Keratinocyte (primary cell): ENCODE measurements around the gene PSMB11. TPM values are rescaled to one million over a fixed set of nuclear protein-coding genes. Genes with fewer than 3 reads are reported as not detected.

Experiments used
- DNase-seq: peaks from one replicate; pipeline ENCODE4 v3.0.0-alpha.2; 2011; ENCODE audit warnings: low read depth, missing footprints, low spot score
- FAIRE-seq: peaks from 2 replicates; lab custom pipeline; 2011; peaks lifted over from hg19 to GRCh38; lab: Jason Lieb, UNC
- H2AFZ ChIP-seq: 2 replicates; pipeline ENCODE4 v1.6.0; 2012; ENCODE audit warnings: low read length, control low read depth, inconsistent platforms; ENCODE audit not compliant: control insufficient read depth
- H3K27ac ChIP-seq: 2 replicates; pipeline ENCODE4 v1.5.1; 2011; ENCODE audit warnings: low read length; ENCODE audit not compliant: control insufficient read depth, insufficient read depth
- H3K27me3 ChIP-seq: 3 replicates; pipeline ENCODE4 v1.6.0; 2011; ENCODE audit warnings: low read length; ENCODE audit not compliant: control insufficient read depth, insufficient read depth; ENCODE audit errors: extremely low read depth
- H3K36me3 ChIP-seq, 2 experiments: 2 replicates in 1 of 2; 3 replicates in 1 of 2; pipeline ENCODE4 v1.5.1; 2011; ENCODE audit warnings: low read length in 2 of 2, mild to moderate bottlenecking in 1 of 2; ENCODE audit not compliant: control insufficient read depth in 2 of 2, insufficient read depth in 2 of 2; ENCODE audit errors: extremely low read depth in 1 of 2
- H3K4me1 ChIP-seq: 3 replicates; pipeline ENCODE4 v1.5.1; 2011; ENCODE audit warnings: low read length; ENCODE audit not compliant: control insufficient read depth, insufficient read depth; ENCODE audit errors: extremely low read depth
- H3K4me2 ChIP-seq: 3 replicates; pipeline ENCODE4 v1.6.0; 2011; ENCODE audit warnings: low read depth, low read length; ENCODE audit not compliant: control insufficient read depth, insufficient read depth; ENCODE audit errors: extremely low read depth
- H3K4me3 ChIP-seq, 3 experiments: fragments of 200-600 bp in 1 of 3; sonication (generic) in 1 of 3; 2 replicates in 2 of 3; 3 replicates in 1 of 3; pipeline ENCODE4 v1.5.1; 2011 to 2016; ENCODE audit warnings: low read length in 3 of 3, mild to moderate bottlenecking in 3 of 3, control low read depth in 2 of 3, inconsistent platforms in 1 of 3, low read depth in 1 of 3, mixed read lengths in 1 of 3, mixed run types in 1 of 3, moderate library complexity in 1 of 3; ENCODE audit not compliant: control insufficient read depth in 2 of 3, insufficient read depth in 2 of 3; ENCODE audit errors: extremely low read depth in 1 of 3
- H3K79me2 ChIP-seq: 2 replicates; pipeline ENCODE4 v1.6.0; 2012; ENCODE audit warnings: low read length; ENCODE audit not compliant: control insufficient read depth, insufficient read depth
- H3K9ac ChIP-seq: 3 replicates; pipeline ENCODE4 v1.6.0; 2011; ENCODE audit warnings: low read length; ENCODE audit not compliant: control insufficient read depth, insufficient read depth; ENCODE audit errors: extremely low read depth
- H3K9me1 ChIP-seq: 3 replicates; pipeline ENCODE4 v1.6.0; 2011; ENCODE audit warnings: low read length; ENCODE audit not compliant: control insufficient read depth, insufficient read depth; ENCODE audit errors: extremely low read depth
- H3K9me3 ChIP-seq: 2 replicates; pipeline ENCODE4 v1.5.1; 2012; ENCODE audit warnings: low read depth, low read length; ENCODE audit not compliant: control insufficient read depth
- H4K20me1 ChIP-seq: 3 replicates; pipeline ENCODE4 v1.6.0; 2011; ENCODE audit warnings: low read length; ENCODE audit not compliant: control insufficient read depth, insufficient read depth; ENCODE audit errors: extremely low read depth
- EZH2 ChIP-seq: IDR thresholded peaks from one replicate; pipeline ENCODE4 v1.6.1; 2012; ENCODE audit warnings: inconsistent platforms, mild to moderate bottlenecking, low read length, moderate library complexity
- dilution Hi-C: fragments of 300-500 bp; cut with MboI; formaldehyde crosslinking; loops from one replicate; pipeline ENCODE4 v1.7.0; 2020; ENCODE audit warnings: low sequenced_read_pairs; ENCODE audit not compliant: extremely low pct_ligation_motif_present
- polyA plus RNA-seq, 5 experiments: library from polyadenylated mRNA; depleted of rRNA in 3 of 5; stranded (reverse) in 3 of 5; stranded (forward) in 1 of 5; unstranded in 1 of 5; fragments of >200 nt; gene quantifications; 1 replicate in 1 of 5; 2 replicates in 3 of 5; 3 replicates in 1 of 5; pipeline versions ENCODE4 v1.2.1 to v1.2.3, GENCODE V29; 2011 to 2012; ENCODE audit warnings: missing spikeins in 2 of 5, low read depth in 1 of 5, low replicate concordance in 1 of 5
- TF ChIP-seq, protein P1 (sequence below), 3 experiments: IDR thresholded peaks in 1 of 3; conservative IDR thresholded peaks in 1 of 3; optimal IDR thresholded peaks in 1 of 3; 2 replicates in 2 of 3; 3 replicates in 1 of 3; pipeline versions ENCODE3 to v1.5.1; 2011; ENCODE audit warnings: low read length in 3 of 3, mild to moderate bottlenecking in 3 of 3, moderate library complexity in 2 of 3, control low read depth in 1 of 3, inconsistent platforms in 1 of 3; ENCODE audit not compliant: insufficient read depth in 2 of 3; ENCODE audit errors: extremely low read depth in 1 of 3

PSMB11 gene
- polyA plus RNA-seq, 1 donor (not counting 4 experiments of a cell fraction or from before 2014, with no cell fraction given), result not detected

DNA sequence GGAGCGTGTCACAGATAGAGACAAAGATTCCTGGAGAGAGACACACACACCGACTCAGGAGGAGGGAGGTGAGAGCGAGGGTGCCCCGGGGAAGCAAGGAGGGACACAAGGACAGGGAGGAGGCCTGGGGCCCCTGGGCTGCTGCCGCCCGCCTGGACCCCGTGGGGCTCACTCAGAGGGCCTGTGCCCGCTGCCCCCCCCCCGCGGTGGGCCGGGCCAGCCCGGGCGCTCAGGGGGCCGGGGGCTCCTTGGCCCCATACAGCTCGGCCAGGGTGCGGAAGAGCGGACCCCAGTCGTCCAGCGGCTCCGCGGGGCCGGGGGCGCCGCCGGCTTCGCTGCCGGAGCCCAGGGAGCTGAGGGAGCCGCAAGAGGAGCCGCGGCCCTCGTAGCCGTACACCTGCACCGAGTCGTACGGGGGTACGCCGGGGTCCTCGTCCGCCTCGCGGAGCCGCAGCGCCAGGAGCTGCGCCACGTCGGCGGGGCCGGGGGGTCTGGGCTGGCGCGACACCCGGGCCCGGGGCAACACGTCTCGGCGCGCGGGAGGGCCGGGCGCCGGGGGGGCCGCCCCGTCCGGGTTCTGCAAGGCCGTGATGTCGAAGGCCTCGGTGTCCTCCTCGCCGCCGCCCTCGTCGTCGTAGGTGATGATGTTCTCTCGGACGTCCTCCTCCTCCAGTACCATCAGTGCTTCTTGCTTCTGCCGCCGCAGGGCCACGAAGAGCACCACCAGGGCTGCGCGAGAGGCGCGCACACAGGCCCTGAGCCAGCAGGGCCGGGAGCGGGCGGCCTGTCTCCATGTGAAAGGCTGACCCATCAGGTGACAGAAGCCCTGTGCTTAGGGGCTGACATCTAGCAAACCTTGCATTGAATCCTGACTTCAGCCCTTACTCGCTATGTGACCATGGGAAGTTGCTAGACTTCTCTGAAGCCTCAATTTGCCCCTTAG is 6.0 kb downstream of the PSMB11 start:
- Histone ChIP-seq H2AFZ (no peak overlapping the region), H3K79me2 (no peaks in the 10 kb centered on the region), H3K4me3 (no peak overlapping the region), H4K20me1 (no peaks in the 10 kb centered on the region), H3K9ac (no peak overlapping the region), H3K4me2 (no peak overlapping the region), H3K9me3 (no peaks in the 10 kb centered on the region), H3K27ac (no peak overlapping the region), H3K4me1 (peaks cover 9% of the 10 kb centered on the region), H3K27me3 (no peaks in the 10 kb centered on the region), H3K9me1 (no peaks in the 10 kb centered on the region), H3K36me3 (no peaks in the 10 kb centered on the region)
- DNase-seq (no peak), FAIRE-seq (no peak)
- dilution Hi-C loops, result no loop called here
- TF ChIP-seq, protein P1, sequence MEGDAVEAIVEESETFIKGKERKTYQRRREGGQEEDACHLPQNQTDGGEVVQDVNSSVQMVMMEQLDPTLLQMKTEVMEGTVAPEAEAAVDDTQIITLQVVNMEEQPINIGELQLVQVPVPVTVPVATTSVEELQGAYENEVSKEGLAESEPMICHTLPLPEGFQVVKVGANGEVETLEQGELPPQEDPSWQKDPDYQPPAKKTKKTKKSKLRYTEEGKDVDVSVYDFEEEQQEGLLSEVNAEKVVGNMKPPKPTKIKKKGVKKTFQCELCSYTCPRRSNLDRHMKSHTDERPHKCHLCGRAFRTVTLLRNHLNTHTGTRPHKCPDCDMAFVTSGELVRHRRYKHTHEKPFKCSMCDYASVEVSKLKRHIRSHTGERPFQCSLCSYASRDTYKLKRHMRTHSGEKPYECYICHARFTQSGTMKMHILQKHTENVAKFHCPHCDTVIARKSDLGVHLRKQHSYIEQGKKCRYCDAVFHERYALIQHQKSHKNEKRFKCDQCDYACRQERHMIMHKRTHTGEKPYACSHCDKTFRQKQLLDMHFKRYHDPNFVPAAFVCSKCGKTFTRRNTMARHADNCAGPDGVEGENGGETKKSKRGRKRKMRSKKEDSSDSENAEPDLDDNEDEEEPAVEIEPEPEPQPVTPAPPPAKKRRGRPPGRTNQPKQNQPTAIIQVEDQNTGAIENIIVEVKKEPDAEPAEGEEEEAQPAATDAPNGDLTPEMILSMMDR (optimal IDR thresholded peaks at IDR 0.05 in 1 of 3, IDR thresholded peaks at IDR 0.05 in 1 of 3, conservative IDR thresholded peaks at IDR 0.05 in 1 of 3; ENCODE audit: extremely low read depth in 1 of 3, insufficient read depth in 2 of 3, low read length in 3 of 3), result no peak
- TF ChIP-seq EZH2, result no peak

DNA sequence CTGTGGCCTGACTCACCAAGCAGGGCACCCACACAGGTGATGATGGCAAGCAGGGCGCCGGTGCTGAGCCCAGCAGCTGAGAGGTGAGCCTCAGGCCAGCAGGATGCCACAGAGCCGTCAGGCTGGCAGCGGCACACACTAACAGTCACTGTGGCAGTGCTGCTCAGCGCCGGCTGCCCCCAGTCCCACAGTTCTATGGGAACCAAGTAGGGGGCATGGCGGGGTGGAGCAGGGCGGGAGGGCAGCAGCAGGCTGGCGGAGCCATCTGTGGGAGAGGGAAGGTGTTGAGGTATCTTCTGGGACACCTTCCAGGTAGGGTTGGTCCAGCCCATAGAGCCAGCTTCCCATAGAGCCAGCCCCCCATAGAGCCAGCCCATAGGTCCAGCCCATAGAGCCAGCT is 7.0 kb downstream of the PSMB11 start:
- H3K27me3 ChIP-seq, result no peaks in the 10 kb centered on the region
- H3K4me1 ChIP-seq, result peaks cover 9% of the 10 kb centered on the region
- dilution Hi-C loops, result no loop called here
- no peak for DNase-seq
- H3K27ac ChIP-seq, result no peak overlapping the region
- H3K36me3 ChIP-seq, result no peaks in the 10 kb centered on the region
- H3K9me1 ChIP-seq, result no peaks in the 10 kb centered on the region
- TF ChIP-seq, protein P1 (optimal IDR thresholded peaks at IDR 0.05 in 1 of 3, IDR thresholded peaks at IDR 0.05 in 1 of 3, conservative IDR thresholded peaks at IDR 0.05 in 1 of 3; ENCODE audit: extremely low read depth in 1 of 3, insufficient read depth in 2 of 3, low read length in 3 of 3), result no peak
- no peak for TF ChIP-seq EZH2
- no peaks in the 10 kb centered on the region for H3K79me2 ChIP-seq
- no peak overlapping the region for H3K4me3 ChIP-seq
- H3K9ac ChIP-seq, result no peak overlapping the region
- no peaks in the 10 kb centered on the region for H4K20me1 ChIP-seq
- no peak overlapping the region for H2AFZ ChIP-seq
- no peak for FAIRE-seq
- no peaks in the 10 kb centered on the region for H3K9me3 ChIP-seq
- H3K4me2 ChIP-seq, result no peak overlapping the region
